Tibial artery (tissue), 4 donors: ENCODE results near the gene GSG1L.
A peak's percentile ranks its signal among the peaks of the same experiment; 100 is the strongest.

Source experiments
- DNase-seq, 2 donors: peaks; one replicate each; pipeline ENCODE4 v3.0.0-alpha.2; 2019
- H3K27ac ChIP-seq, 2 donors: fragments of 200-600 bp; sonication (generic) in 1 of 2; 1 replicate in 1 of 2; 2 replicates in 1 of 2; pipeline ENCODE4 v1.5.1; 2018 to 2019; ENCODE audit warnings: mild to moderate bottlenecking in 1 of 2
- H3K27me3 ChIP-seq, 2 donors: fragments of 200-600 bp; sonication (generic) in 1 of 2; one replicate each; pipeline versions ENCODE4 v1.5.1 to v1.6.0; 2016 to 2019
- H3K36me3 ChIP-seq, 3 donors: fragments of 200-600 bp; sonication (generic) in 2 of 3; one replicate each; pipeline ENCODE4 v1.5.1; 2016 to 2019; ENCODE audit warnings: mild to moderate bottlenecking in 2 of 3
- H3K4me1 ChIP-seq, 4 donors: fragments of 200-600 bp; sonication (generic) in 2 of 4; 1 replicate in 3 of 4; 2 replicates in 1 of 4; pipeline ENCODE4 v1.5.1; 2016 to 2019
- H3K4me3 ChIP-seq, 2 donors: fragments of 200-600 bp; sonication (generic) in 1 of 2; 1 replicate in 1 of 2; 2 replicates in 1 of 2; pipeline ENCODE4 v1.5.1; 2018 to 2019; ENCODE audit warnings: mild to moderate bottlenecking in 2 of 2
- H3K9me3 ChIP-seq, 3 donors: fragments of 200-600 bp; sonication (generic) in 1 of 3; one replicate each; pipeline ENCODE4 v1.5.1; 2016 to 2019
- intact Hi-C: fragments of 100-400 bp; cut with DNase I; formaldehyde crosslinking; loops from one replicate; pipeline ENCODE4 v1.15.0; 2023; ENCODE audit warnings: low total_unique reads
- TF ChIP-seq, protein P1 (sequence below), 2 experiments: fragments of 200-600 bp in 1 of 2; fragments of 450-650 bp in 1 of 2; IDR thresholded peaks; one replicate each; pipeline ENCODE4 v1.5.1; 2017 to 2019; ENCODE audit warnings: antibody characterized with exemption in 2 of 2, mild to moderate bottlenecking in 1 of 2, moderate library complexity in 1 of 2

GSG1L gene

GRCh38 chr16:28052274-28053128, 11.0 kb downstream of the GSG1L start:
- Histone ChIP-seq H3K27ac (no peak overlapping the region), H3K36me3 (no peaks in the 10 kb centered on the region), H3K9me3 (peaks cover 0 to 10% (median 3%) of the 10 kb centered on the region in 3 donors), H3K27me3 (peaks cover 0 to 9% of the 10 kb centered on the region in 2 donors), H3K4me3 (no peak overlapping the region), H3K4me1 (no peaks in the 10 kb centered on the region)
- intact Hi-C loops, result no loop called here
- DNase-seq, result no peak
- TF ChIP-seq, protein P1, sequence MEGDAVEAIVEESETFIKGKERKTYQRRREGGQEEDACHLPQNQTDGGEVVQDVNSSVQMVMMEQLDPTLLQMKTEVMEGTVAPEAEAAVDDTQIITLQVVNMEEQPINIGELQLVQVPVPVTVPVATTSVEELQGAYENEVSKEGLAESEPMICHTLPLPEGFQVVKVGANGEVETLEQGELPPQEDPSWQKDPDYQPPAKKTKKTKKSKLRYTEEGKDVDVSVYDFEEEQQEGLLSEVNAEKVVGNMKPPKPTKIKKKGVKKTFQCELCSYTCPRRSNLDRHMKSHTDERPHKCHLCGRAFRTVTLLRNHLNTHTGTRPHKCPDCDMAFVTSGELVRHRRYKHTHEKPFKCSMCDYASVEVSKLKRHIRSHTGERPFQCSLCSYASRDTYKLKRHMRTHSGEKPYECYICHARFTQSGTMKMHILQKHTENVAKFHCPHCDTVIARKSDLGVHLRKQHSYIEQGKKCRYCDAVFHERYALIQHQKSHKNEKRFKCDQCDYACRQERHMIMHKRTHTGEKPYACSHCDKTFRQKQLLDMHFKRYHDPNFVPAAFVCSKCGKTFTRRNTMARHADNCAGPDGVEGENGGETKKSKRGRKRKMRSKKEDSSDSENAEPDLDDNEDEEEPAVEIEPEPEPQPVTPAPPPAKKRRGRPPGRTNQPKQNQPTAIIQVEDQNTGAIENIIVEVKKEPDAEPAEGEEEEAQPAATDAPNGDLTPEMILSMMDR (IDR thresholded peaks at IDR 0.05), result no peak

- TF ChIP-seq, protein P1 (IDR thresholded peaks at IDR 0.05), result no peak
- Histone ChIP-seq H3K27me3 (peaks cover 0 to 9% of the 10 kb centered on the region in 2 donors), H3K4me1 (no peaks in the 10 kb centered on the region), H3K9me3 (peaks cover 0 to 10% (median 3%) of the 10 kb centered on the region in 3 donors), H3K4me3 (no peak overlapping the region), H3K36me3 (no peaks in the 10 kb centered on the region), H3K27ac (no peak overlapping the region)
- no peak for DNase-seq
- intact Hi-C loops, result no loop called here
Measured at GRCh38 chr16:28051486-28051885, 12.0 kb downstream of the GSG1L start.

DNA sequence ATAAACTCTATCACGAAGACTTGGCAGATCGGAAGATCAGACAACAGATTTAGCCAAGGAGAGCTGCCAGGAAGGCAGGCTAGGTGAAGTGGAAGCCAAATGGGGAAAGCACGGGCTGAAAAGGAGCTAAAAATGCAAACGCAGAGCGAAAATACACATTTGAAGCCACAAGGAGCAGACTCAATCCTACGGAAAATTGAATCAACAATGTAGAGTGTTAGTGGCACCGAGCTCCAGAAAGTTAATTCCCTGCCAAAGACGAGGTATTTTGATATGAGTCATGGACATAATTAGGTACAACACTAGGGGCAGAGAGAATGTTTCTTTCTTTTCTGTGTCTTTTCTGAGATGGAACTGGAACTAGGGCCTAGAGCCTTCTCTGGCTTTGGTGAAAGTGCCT, 20.7 kb downstream of the GSG1L start:
- H3K27ac ChIP-seq, result peak overlapping the region; percentile 44 to 51
- peaks cover 0 to 5% of the 10 kb centered on the region in 2 donors for H3K27me3 ChIP-seq
- H3K36me3 ChIP-seq, result no peaks in the 10 kb centered on the region
- H3K9me3 ChIP-seq, result no peaks in the 10 kb centered on the region
- no peak for DNase-seq
- TF ChIP-seq, protein P1 (IDR thresholded peaks at IDR 0.05), result peak; percentile 8 to 24
- peak overlapping the region in 1 of 2 donors; percentile 4 for H3K4me3 ChIP-seq
- intact Hi-C loops, result no loop called here
- peaks cover 4 to 23% (median 13%) of the 10 kb centered on the region in 4 donors for H3K4me1 ChIP-seq

- Histone ChIP-seq H3K4me3 (no peak overlapping the region), H3K4me1 (peaks cover 4 to 23% (median 13%) of the 10 kb centered on the region in 4 donors), H3K36me3 (no peaks in the 10 kb centered on the region), H3K9me3 (no peaks in the 10 kb centered on the region), H3K27me3 (peaks cover 0 to 5% of the 10 kb centered on the region in 2 donors), H3K27ac (no peak overlapping the region)
- DNase-seq, result no peak
- intact Hi-C loops, result no loop called here
- TF ChIP-seq, protein P1 (IDR thresholded peaks at IDR 0.05), result no peak
Measured at GRCh38 chr16:28041615-28042014, 21.9 kb downstream of the GSG1L start.

DNA sequence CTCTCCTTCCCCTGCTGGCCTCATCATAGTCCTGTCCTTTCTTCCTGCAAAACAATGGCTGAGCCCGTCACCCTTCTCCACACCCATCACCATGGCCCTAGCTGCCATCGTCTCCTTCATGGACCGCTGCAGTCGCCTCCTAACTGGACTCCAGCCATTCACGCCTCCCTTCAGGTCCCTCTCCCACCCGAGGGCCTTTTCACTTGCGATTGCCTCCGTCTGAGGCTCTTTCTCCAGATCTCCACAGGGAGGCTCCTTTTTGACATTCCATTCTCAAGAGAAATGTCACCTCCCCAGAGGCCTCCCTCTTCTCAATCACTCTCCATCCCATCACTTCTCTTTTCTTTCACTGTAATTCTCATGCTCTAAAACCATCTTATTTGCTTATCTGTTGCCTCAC, 23.5 kb downstream of the GSG1L start:
- Histone ChIP-seq H3K36me3 (no peaks in the 10 kb centered on the region), H3K9me3 (no peaks in the 10 kb centered on the region), H3K4me3 (no peak overlapping the region), H3K27ac (no peak overlapping the region), H3K27me3 (peaks cover 0 to 5% of the 10 kb centered on the region in 2 donors), H3K4me1 (peaks cover 4 to 23% (median 13%) of the 10 kb centered on the region in 4 donors)
- intact Hi-C loops, result no loop called here
- DNase-seq, result no peak
- TF ChIP-seq, protein P1 (IDR thresholded peaks at IDR 0.05), result no peak
